Suppressor macrophage treated with lipopolysaccharide for 4 hours (primary cell): ENCODE measurements around the gene HDHD3.
"Not testable (repeated sequence)": the region's sequence is repeated elsewhere in the genome, so short reads cannot be mapped to it uniquely, and the experiment has no call there.

Source experiments
- DNase-seq: peaks from one replicate; pipeline ENCODE4 v3.0.0-alpha.2; 2020

Gene HDHD3, protein sequence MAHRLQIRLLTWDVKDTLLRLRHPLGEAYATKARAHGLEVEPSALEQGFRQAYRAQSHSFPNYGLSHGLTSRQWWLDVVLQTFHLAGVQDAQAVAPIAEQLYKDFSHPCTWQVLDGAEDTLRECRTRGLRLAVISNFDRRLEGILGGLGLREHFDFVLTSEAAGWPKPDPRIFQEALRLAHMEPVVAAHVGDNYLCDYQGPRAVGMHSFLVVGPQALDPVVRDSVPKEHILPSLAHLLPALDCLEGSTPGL

GRCh38 chr9:113376634-113377567 lies at the start of gene HDHD3:
TSS of gene HDHD3 (minus strand) at chr9:113376986. CDS start at chr9:113374354, 2,632 bp downstream.
- DNase-seq: peak; percentile 81

- DNase-seq: no peak
Observed at GRCh38 chr9:113425072-113425471, 48.3 kb upstream of the HDHD3 start.

GRCh38 chr9:113421726-113422125 lies 44.9 kb upstream of the HDHD3 start:
- DNase-seq: no peak

DNA sequence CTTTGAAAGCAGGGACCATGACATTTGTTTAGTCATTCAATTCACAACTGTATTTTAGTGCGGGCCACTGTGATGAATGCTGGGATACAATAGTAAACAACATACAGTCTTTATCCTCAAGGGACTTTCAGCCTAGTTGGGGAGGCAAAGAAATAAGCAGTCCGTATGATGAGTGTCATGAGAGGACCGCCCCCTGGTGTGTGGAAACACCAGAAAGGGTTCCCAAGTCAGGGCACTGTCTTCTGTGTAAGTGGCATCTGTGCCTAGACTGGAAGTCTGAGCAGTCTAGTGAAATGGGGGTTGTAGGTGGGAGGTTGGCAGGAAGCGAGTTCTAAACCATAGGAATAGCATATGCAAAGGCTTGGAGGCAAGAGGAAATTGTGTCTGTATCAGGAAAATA lies 40.6 kb upstream of the HDHD3 start:
- peak; percentile 21 for DNase-seq

DNA sequence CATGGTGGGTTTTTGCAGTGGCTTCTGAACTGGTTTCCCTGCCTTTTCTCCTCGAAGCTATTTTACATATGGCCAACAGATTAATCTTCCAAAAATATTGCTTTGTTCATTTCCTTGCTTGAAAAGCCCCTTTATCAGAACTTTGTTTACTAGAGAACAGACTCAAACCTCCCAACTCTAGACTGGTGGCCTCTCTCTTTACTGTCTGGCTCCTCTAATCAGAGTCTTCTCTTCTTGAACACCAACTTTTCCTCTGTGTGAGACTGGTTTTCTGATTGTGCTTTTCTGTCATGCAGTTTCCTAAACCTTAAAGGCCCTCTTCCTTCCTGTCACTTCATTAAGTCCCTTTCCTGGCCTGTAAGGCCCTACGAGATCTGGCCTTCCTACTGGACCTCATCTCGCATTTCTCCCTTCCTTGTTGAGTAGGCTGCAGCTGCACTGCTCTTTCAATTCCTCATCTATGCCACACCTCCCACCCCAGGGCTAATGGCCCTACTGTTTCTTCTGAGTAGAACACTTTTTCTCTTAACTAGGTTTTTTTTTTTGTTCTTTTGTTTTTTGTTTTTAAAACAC lies 39.4 kb upstream of the HDHD3 start:
- peak; percentile 74 for DNase-seq

GRCh38 chr9:113410207-113410864 lies 33.5 kb upstream of the HDHD3 start, which contains the start of the genes C9orf43 and POLE3:
TSS of gene C9orf43 (plus strand) at chr9:113410747. CDS start at chr9:113413494, 2,747 bp downstream.
TSS of gene POLE3 (minus strand) at chr9:113410675. CDS start at chr9:113410293, 382 bp downstream.
- peak; percentile 98 for DNase-seq

- DNase-seq: no peak
Observed at GRCh38 chr9:113409883-113410206, 33.1 kb upstream of the HDHD3 start.

GRCh38 chr9:113409481-113409880 lies 32.7 kb upstream of the HDHD3 start:
- DNase-seq: no peak

- DNase-seq: peak; percentile 68
Observed at GRCh38 chr9:113406873-113407511, 30.2 kb upstream of the HDHD3 start.

DNA sequence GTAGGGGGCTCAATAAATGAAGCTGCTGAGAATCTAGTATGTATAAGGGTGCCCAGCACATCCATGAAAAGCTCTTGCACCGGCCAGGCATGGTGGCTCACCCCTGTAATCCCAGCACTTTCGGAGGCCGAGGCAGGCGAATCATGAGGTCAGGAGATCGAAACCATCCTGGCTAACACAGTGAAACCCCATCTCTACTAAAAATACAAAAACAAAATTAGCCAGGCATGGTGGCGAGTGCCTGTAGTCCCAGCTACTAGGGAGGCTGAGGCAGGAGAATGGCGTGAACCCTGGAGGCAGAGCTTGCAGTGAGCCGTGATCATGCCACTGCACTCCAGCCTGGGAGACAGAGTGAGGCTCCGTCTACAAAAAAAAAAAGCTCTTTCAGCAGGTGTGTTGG lies 29.6 kb upstream of the HDHD3 start:
- DNase-seq: not testable (repeated sequence)

GRCh38 chr9:113403646-113404045 lies 26.9 kb upstream of the HDHD3 start:
- peak; percentile 72 for DNase-seq

GRCh38 chr9:113401027-113401792 lies 24.4 kb upstream of the HDHD3 start, which contains the start of gene ALAD:
TSS of gene ALAD (minus strand) at chr9:113401284. CDS start at chr9:113393559, 7,725 bp downstream.
- DNase-seq: peak; percentile 100

- DNase-seq: no peak
Observed at GRCh38 chr9:113399646-113400200, 22.9 kb upstream of the HDHD3 start.

GRCh38 chr9:113398796-113399195 lies 22.0 kb upstream of the HDHD3 start:
- DNase-seq: no peak

DNA sequence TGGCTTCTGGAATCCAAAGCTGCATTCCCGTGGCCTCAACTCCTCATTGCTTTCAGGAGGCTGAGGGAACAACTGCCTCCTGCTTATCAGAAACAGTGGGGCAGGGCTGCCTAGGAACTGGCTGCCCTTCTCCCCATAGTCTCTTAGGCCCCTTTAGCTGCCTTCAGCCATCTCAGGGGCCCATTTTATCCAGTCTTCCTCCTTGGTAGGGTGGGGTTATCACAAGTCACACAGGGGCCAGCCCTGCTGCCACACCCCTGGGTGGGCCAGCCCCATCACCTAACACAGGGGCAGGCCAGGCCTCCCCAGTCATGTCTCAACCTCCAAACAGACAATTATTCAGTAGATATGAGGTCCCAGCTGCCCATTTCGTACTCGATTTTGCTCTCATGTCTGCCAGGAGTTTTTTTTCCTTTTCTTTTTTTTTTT lies 20.4 kb upstream of the HDHD3 start:
- no peak for DNase-seq

DNA sequence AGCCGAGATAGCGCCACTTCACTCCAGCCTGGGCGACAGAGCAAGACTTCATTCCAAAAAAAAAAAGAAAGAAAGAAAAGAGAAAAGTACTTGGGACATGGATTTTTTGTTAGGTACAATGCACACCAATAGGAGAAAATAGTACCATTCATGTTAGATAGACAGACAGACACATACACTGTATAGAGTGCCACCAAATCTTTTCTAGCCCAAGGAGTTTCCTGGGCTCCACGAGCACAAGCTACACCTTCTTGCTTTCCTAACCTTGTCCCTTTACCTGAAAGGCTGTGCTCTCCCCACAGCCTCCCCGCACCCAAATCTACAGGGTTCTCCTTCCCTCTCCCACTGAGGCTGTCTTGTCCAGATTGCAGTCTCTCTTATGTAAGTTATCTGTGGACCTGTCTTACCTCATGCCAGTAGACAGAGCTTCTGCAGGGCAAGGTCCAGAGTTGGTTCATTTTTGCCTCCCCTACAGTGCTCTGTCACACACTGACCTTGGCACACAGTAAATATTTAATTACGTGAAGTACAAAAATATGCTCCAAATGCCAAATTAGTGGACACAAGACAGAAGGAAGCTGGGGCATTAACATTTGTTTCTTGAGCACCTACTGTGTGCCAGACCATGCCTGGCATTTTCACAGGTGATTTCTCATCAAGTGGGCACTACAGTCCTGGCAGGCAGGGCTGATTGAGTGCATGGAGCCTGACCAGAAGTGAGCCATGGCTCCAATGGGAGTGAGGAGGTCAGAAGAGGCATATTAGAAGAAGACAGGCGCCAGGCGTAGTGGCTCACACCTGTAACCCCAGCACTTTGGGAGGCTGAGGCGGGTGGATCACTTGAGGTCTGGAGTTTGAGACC lies 18.4 kb upstream of the HDHD3 start:
- no peak for DNase-seq

GRCh38 chr9:113393281-113393680 lies 16.5 kb upstream of the HDHD3 start:
- no peak for DNase-seq

- no peak for DNase-seq
Observed at GRCh38 chr9:113391917-113392316, 15.1 kb upstream of the HDHD3 start.

- no peak for DNase-seq
Observed at GRCh38 chr9:113390192-113390960, 13.6 kb upstream of the HDHD3 start.
